Measurements from ENCODE around the gene ARL2.

Gene ARL2

GRCh38 chr11:65047581-65048422 lies 33.8 kb downstream of the ARL2 start:
- peak in 1 of 2 donors; percentile 17 for DNase-seq (ENCODE audit: low read depth in 2 of 2)

GRCh38 chr11:65051398-65051858 lies 37.5 kb downstream of the ARL2 start:
- DNase-seq (ENCODE audit: low read depth in 2 of 2), result no peak

GRCh38 chr11:65053827-65054508 lies 40.0 kb downstream of the ARL2 start:
- DNase-seq (ENCODE audit: low read depth in 2 of 2), result no peak

GRCh38 chr11:65055538-65055937 lies 41.6 kb downstream of the ARL2 start:
- no peak for DNase-seq (ENCODE audit: low read depth in 2 of 2)

GRCh38 chr11:65056999-65057398 lies 43.0 kb downstream of the ARL2 start:
- no peak for DNase-seq (ENCODE audit: low read depth in 2 of 2)

GRCh38 chr11:65057526-65057925 lies 43.6 kb downstream of the ARL2 start:
- no peak for DNase-seq (ENCODE audit: low read depth in 2 of 2)

- DNase-seq (ENCODE audit: low read depth in 2 of 2), result no peak
These were observed 44.1 kb downstream of the ARL2 start for GRCh38 chr11:65058012-65058411.

- no peak for DNase-seq (ENCODE audit: low read depth in 2 of 2)
These were observed 44.6 kb downstream of the ARL2 start, which contains the start of gene NAALADL1 for GRCh38 chr11:65058419-65059054. NAALADL1 (minus strand) TSS chr11:65058553; CDS start chr11:65058521, 32 bp downstream.

- no peak for DNase-seq (ENCODE audit: low read depth in 2 of 2)
These were observed 45.6 kb downstream of the ARL2 start for GRCh38 chr11:65059523-65059922.

- no peak for DNase-seq (ENCODE audit: low read depth in 2 of 2)
These were observed 46.2 kb downstream of the ARL2 start for GRCh38 chr11:65059959-65060824.

- DNase-seq (ENCODE audit: low read depth in 2 of 2), result no peak
These were observed 47.0 kb downstream of the ARL2 start for GRCh38 chr11:65060913-65061408.

- no peak for DNase-seq (ENCODE audit: low read depth in 2 of 2)
These were observed 49.6 kb downstream of the ARL2 start for GRCh38 chr11:65063532-65063931.

GRCh38 chr11:65064847-65065240 lies 50.9 kb downstream of the ARL2 start:
- DNase-seq (ENCODE audit: low read depth in 2 of 2), result no peak

- no peak for DNase-seq (ENCODE audit: low read depth in 2 of 2)
These were observed 51.9 kb downstream of the ARL2 start for GRCh38 chr11:65065851-65066250.

- DNase-seq (ENCODE audit: low read depth in 2 of 2), result no peak
These were observed 52.4 kb downstream of the ARL2 start for GRCh38 chr11:65066315-65066714.

- DNase-seq (ENCODE audit: low read depth in 2 of 2), result no peak
These were observed 52.9 kb downstream of the ARL2 start for GRCh38 chr11:65066805-65067291.

GRCh38 chr11:65067446-65067845 lies 53.5 kb downstream of the ARL2 start:
- no peak for DNase-seq (ENCODE audit: low read depth in 2 of 2)

- DNase-seq (ENCODE audit: low read depth in 2 of 2), result no peak
These were observed 55.3 kb downstream of the ARL2 start for GRCh38 chr11:65069217-65069616.

Data from stimulated activated CD8-positive, alpha-beta memory T cell treated with anti-CD3 and anti-CD28 coated beads, Interleukin-2, amount 100 ng/mL, for 48 hours (primary cell).